Mucosa of rectum (tissue), 2 donors: ENCODE measurements around the gene IDI2.

Experiments used
- H3K27ac ChIP-seq, 2 donors: one replicate each; pipeline ENCODE4 v1.7.0; 2013; ENCODE audit warnings: inconsistent platforms in 2 of 2, low read depth in 2 of 2, low read length in 2 of 2
- H3K27me3 ChIP-seq, 2 donors: one replicate each; pipeline ENCODE4 v1.7.0; 2013; ENCODE audit warnings: low read length in 2 of 2; ENCODE audit not compliant: control insufficient read depth in 2 of 2, insufficient read depth in 2 of 2
- H3K36me3 ChIP-seq, 2 donors: one replicate each; pipeline ENCODE4 v1.7.0; 2013; ENCODE audit warnings: low read length in 2 of 2; ENCODE audit not compliant: control insufficient read depth in 2 of 2, insufficient read depth in 2 of 2
- H3K4me1 ChIP-seq, 2 donors: one replicate each; pipeline ENCODE4 v1.7.0; 2013; ENCODE audit warnings: low read length in 2 of 2, mild to moderate bottlenecking in 1 of 2; ENCODE audit not compliant: control insufficient read depth in 2 of 2, insufficient read depth in 2 of 2
- H3K4me3 ChIP-seq, 2 donors: one replicate each; pipeline ENCODE4 v1.7.0; 2013; ENCODE audit warnings: low read length in 2 of 2
- H3K9ac ChIP-seq, 2 donors: one replicate each; pipeline ENCODE4 v1.7.0; 2013; ENCODE audit warnings: low read length in 2 of 2, low read depth in 1 of 2, mild to moderate bottlenecking in 1 of 2
- H3K9me3 ChIP-seq, 2 donors: one replicate each; pipeline ENCODE4 v1.7.0; 2013; ENCODE audit warnings: low read length in 2 of 2; ENCODE audit not compliant: control insufficient read depth in 2 of 2
- donor health status: healthy.
- donor health status: Normal muscosa, but diverticular disease.

IDI2 gene

GRCh38 chr10:996031-996430 is 29.6 kb downstream of the IDI2 start:
- H3K4me1 ChIP-seq: no peaks in the 10 kb centered on the region
- H3K9ac ChIP-seq: no peak overlapping the region
- no peaks in the 10 kb centered on the region for H3K27me3 ChIP-seq
- no peaks in the 10 kb centered on the region for H3K9me3 ChIP-seq
- H3K36me3 ChIP-seq: peaks cover 38 to 64% of the 10 kb centered on the region in 2 donors
- H3K4me3 ChIP-seq: no peak overlapping the region
- no peak overlapping the region for H3K27ac ChIP-seq

- H3K9ac ChIP-seq: no peak overlapping the region
- H3K36me3 ChIP-seq: peaks cover 34 to 62% of the 10 kb centered on the region in 2 donors
- H3K27me3 ChIP-seq: no peaks in the 10 kb centered on the region
- H3K9me3 ChIP-seq: no peaks in the 10 kb centered on the region
- no peaks in the 10 kb centered on the region for H3K4me1 ChIP-seq
- no peak overlapping the region for H3K4me3 ChIP-seq
- no peak overlapping the region for H3K27ac ChIP-seq
Observed at GRCh38 chr10:995559-995926, 30.1 kb downstream of the IDI2 start.

GRCh38 chr10:994836-995558 is 30.7 kb downstream of the IDI2 start:
- H3K9me3 ChIP-seq: no peaks in the 10 kb centered on the region
- H3K4me1 ChIP-seq: no peaks in the 10 kb centered on the region
- H3K27ac ChIP-seq: no peak overlapping the region
- no peaks in the 10 kb centered on the region for H3K27me3 ChIP-seq
- H3K4me3 ChIP-seq: no peak overlapping the region
- H3K9ac ChIP-seq: no peak overlapping the region
- H3K36me3 ChIP-seq: peaks cover 32 to 60% of the 10 kb centered on the region in 2 donors

GRCh38 chr10:992871-993270 is 32.8 kb downstream of the IDI2 start:
- Histone ChIP-seq H3K9me3 (no peaks in the 10 kb centered on the region), H3K4me3 (no peak overlapping the region), H3K36me3 (peaks cover 24 to 45% of the 10 kb centered on the region in 2 donors), H3K9ac (no peak overlapping the region), H3K27ac (no peak overlapping the region), H3K27me3 (no peaks in the 10 kb centered on the region), H3K4me1 (peaks cover 9 to 12% of the 10 kb centered on the region in 2 donors)

- Histone ChIP-seq H3K9me3 (no peaks in the 10 kb centered on the region), H3K9ac (no peak overlapping the region), H3K27ac (no peak overlapping the region), H3K27me3 (no peaks in the 10 kb centered on the region), H3K4me1 (peaks cover 9 to 15% of the 10 kb centered on the region in 2 donors), H3K36me3 (peaks cover 20 to 41% of the 10 kb centered on the region in 2 donors), H3K4me3 (no peak overlapping the region)
Observed at GRCh38 chr10:992467-992866, 33.2 kb downstream of the IDI2 start.

GRCh38 chr10:990808-991207 is 34.9 kb downstream of the IDI2 start:
- no peaks in the 10 kb centered on the region for H3K9me3 ChIP-seq
- no peak overlapping the region for H3K4me3 ChIP-seq
- H3K27ac ChIP-seq: no peak overlapping the region
- H3K27me3 ChIP-seq: no peaks in the 10 kb centered on the region
- peaks cover 9 to 26% of the 10 kb centered on the region in 2 donors for H3K36me3 ChIP-seq
- H3K9ac ChIP-seq: no peak overlapping the region
- H3K4me1 ChIP-seq: peaks cover 11 to 22% of the 10 kb centered on the region in 2 donors

GRCh38 chr10:988667-989545 is 36.8 kb downstream of the IDI2 start:
- peaks cover 11 to 22% of the 10 kb centered on the region in 2 donors for H3K4me1 ChIP-seq
- peak overlapping the region; percentile 89 to 96 for H3K9ac ChIP-seq
- no peaks in the 10 kb centered on the region for H3K9me3 ChIP-seq
- H3K36me3 ChIP-seq: peaks cover 4 to 11% of the 10 kb centered on the region in 2 donors
- H3K4me3 ChIP-seq: peak overlapping the region; percentile 92 to 97
- peak overlapping the region; percentile 60 to 85 for H3K27ac ChIP-seq
- H3K27me3 ChIP-seq: no peaks in the 10 kb centered on the region

- Histone ChIP-seq H3K27ac (peak within 1 kb of the TSS; percentile 85 to 87), H3K9me3 (no peaks in the 10 kb centered on the region)
Observed at GRCh38 chr10:987870-988666, 37.6 kb downstream of the IDI2 start, which contains the start of gene GTPBP4. Gene GTPBP4 (plus strand): TSS chr10:988434. CDS start chr10:988480, 46 bp downstream.

GRCh38 chr10:987620-987869 is 38.1 kb downstream of the IDI2 start:
- peaks cover 0 to 3% of the 10 kb centered on the region in 2 donors for H3K36me3 ChIP-seq
- H3K27me3 ChIP-seq: no peaks in the 10 kb centered on the region
- H3K27ac ChIP-seq: peak overlapping the region; percentile 85 to 87
- peak overlapping the region; percentile 89 to 96 for H3K9ac ChIP-seq
- H3K4me1 ChIP-seq: peaks cover 11 to 22% of the 10 kb centered on the region in 2 donors
- peak overlapping the region; percentile 92 to 97 for H3K4me3 ChIP-seq
- no peaks in the 10 kb centered on the region for H3K9me3 ChIP-seq

More at GRCh38 chr10:987870-988666, 37.6 kb downstream of the IDI2 start, which contains the start of gene GTPBP4:
- peaks cover 11 to 22% of the 10 kb centered on the region in 2 donors for H3K4me1 ChIP-seq
- no peaks in the 10 kb centered on the region for H3K27me3 ChIP-seq
- peak within 1 kb of the TSS; percentile 89 to 96 for H3K9ac ChIP-seq
- H3K4me3 ChIP-seq: peak within 1 kb of the TSS; percentile 92 to 97
- peaks cover 0 to 7% of the 10 kb centered on the region in 2 donors for H3K36me3 ChIP-seq
